HG02943 (cell line): ENCODE results near the gene USF3.

Experiments used
- ATAC-seq: cut with Tn5 transposase; IDR thresholded peaks from one replicate; pipeline ENCODE4 v1.9.1; 2021; ENCODE audit warnings: mild to moderate bottlenecking, low read depth, moderate library complexity; ENCODE audit not compliant: unreplicated experiment

Gene USF3

GRCh38 chr3:113695786-113696645 lies at the start of gene USF3:
USF3 (minus strand) TSS chr3:113696642; CDS start chr3:113674878, 21,764 bp downstream.
- peak; percentile 54 for ATAC-seq

GRCh38 chr3:113745756-113746547 lies 49.5 kb upstream of the USF3 start, which contains the start of gene NAA50:
NAA50 (minus strand) TSS chr3:113746249; CDS start chr3:113745949, 300 bp downstream.
- ATAC-seq = peak; percentile 51

- peak; percentile 60 for ATAC-seq
Observed at GRCh38 chr3:113744941-113745755, 48.7 kb upstream of the USF3 start.

GRCh38 chr3:113743006-113743630 lies 46.7 kb upstream of the USF3 start:
- no peak for ATAC-seq

- no peak for ATAC-seq
Observed at GRCh38 chr3:113741620-113742019, 45.2 kb upstream of the USF3 start.

GRCh38 chr3:113741086-113741485 lies 44.6 kb upstream of the USF3 start:
- no peak for ATAC-seq

- no peak for ATAC-seq
Observed at GRCh38 chr3:113736548-113737089, 40.2 kb upstream of the USF3 start.

GRCh38 chr3:113731694-113732093 lies 35.3 kb upstream of the USF3 start:
- no peak for ATAC-seq

- ATAC-seq = no peak
Observed at GRCh38 chr3:113730550-113730949, 34.1 kb upstream of the USF3 start.

GRCh38 chr3:113728661-113729060 lies 32.2 kb upstream of the USF3 start:
- ATAC-seq = no peak

GRCh38 chr3:113721636-113722035 lies 25.2 kb upstream of the USF3 start:
- no peak for ATAC-seq

- ATAC-seq = no peak
Observed at GRCh38 chr3:113719758-113720157, 23.3 kb upstream of the USF3 start.

- no peak for ATAC-seq
Observed at GRCh38 chr3:113719294-113719693, 22.9 kb upstream of the USF3 start.

- no peak for ATAC-seq
Observed at GRCh38 chr3:113717818-113718217, 21.4 kb upstream of the USF3 start.

GRCh38 chr3:113717308-113717707 lies 20.9 kb upstream of the USF3 start:
- ATAC-seq = no peak

- no peak for ATAC-seq
Observed at GRCh38 chr3:113714702-113715101, 18.3 kb upstream of the USF3 start.

GRCh38 chr3:113712129-113712528 lies 15.7 kb upstream of the USF3 start:
- no peak for ATAC-seq

GRCh38 chr3:113707835-113708234 lies 11.4 kb upstream of the USF3 start:
- no peak for ATAC-seq

GRCh38 chr3:113698956-113699355 lies 2.5 kb upstream of the USF3 start:
- no peak for ATAC-seq

GRCh38 chr3:113698213-113698742 lies 1.8 kb upstream of the USF3 start:
- no peak for ATAC-seq
